HFF-Myc (cell line): ENCODE data around the gene CNTLN.
"Not testable (repeated sequence)": the region's sequence is repeated elsewhere in the genome, so short reads cannot be mapped to it uniquely, and the experiment has no call there.

Experiments used
- DNase-seq: peaks from one replicate; pipeline ENCODE4 v3.0.0-alpha.2; 2011; ENCODE audit warnings: low read depth; ENCODE audit errors: extremely low read depth
- H3K4me3 ChIP-seq: replicated peaks from 2 replicates; pipeline ENCODE4 v1.5.1; 2011; ENCODE audit warnings: low read depth, mild to moderate bottlenecking, control low read depth, low read length
- TF ChIP-seq, protein P1 (sequence below): IDR thresholded peaks from 2 replicates; pipeline ENCODE4 v1.5.1; 2012; ENCODE audit warnings: mild to moderate bottlenecking, low read depth, low read length, control low read depth; ENCODE audit errors: missing control alignments

Gene CNTLN

DNA sequence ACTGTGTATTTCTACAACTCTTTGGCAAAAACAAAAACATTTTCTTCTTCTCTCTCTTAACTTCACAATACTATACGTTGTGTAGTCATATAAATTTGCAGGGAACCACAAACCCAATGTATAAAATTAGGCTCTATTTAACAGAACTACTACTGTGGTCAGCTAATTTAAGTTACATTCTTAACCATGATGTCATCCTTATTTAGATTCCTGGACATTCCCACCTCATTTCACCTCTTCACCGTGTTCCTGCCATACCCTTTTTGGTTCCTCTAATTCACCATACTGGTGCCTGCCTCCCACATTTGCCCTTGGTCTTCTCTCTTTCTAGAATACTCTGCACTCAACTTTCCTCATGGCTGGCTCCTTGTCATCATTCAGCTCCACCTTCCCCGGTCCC is 368.4 kb downstream of the CNTLN start:
- no peak overlapping the region for H3K4me3 ChIP-seq
- TF ChIP-seq, protein P1, sequence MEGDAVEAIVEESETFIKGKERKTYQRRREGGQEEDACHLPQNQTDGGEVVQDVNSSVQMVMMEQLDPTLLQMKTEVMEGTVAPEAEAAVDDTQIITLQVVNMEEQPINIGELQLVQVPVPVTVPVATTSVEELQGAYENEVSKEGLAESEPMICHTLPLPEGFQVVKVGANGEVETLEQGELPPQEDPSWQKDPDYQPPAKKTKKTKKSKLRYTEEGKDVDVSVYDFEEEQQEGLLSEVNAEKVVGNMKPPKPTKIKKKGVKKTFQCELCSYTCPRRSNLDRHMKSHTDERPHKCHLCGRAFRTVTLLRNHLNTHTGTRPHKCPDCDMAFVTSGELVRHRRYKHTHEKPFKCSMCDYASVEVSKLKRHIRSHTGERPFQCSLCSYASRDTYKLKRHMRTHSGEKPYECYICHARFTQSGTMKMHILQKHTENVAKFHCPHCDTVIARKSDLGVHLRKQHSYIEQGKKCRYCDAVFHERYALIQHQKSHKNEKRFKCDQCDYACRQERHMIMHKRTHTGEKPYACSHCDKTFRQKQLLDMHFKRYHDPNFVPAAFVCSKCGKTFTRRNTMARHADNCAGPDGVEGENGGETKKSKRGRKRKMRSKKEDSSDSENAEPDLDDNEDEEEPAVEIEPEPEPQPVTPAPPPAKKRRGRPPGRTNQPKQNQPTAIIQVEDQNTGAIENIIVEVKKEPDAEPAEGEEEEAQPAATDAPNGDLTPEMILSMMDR = no peak
- DNase-seq = no peak

DNA sequence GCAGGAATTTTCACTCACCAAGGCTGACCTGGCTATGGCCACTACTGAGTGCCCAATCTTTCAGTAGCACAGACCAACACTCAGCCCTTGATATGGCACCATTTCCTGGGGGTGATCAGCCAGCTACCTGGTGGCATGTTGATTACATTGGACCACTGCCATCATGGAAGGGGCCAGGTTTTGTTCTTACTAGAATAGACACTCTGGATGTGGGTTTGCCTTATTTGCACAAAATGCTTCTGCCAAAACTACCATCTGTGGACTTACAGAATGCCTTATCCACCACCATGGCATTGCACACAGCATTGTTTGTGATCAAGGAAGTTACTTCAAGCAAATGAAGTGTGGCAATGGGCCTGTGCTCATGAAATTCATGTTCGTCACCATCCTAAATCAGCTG is 374.3 kb downstream of the CNTLN start:
- DNase-seq = no peak
- TF ChIP-seq, protein P1 = no peak
- no peak overlapping the region for H3K4me3 ChIP-seq

DNA sequence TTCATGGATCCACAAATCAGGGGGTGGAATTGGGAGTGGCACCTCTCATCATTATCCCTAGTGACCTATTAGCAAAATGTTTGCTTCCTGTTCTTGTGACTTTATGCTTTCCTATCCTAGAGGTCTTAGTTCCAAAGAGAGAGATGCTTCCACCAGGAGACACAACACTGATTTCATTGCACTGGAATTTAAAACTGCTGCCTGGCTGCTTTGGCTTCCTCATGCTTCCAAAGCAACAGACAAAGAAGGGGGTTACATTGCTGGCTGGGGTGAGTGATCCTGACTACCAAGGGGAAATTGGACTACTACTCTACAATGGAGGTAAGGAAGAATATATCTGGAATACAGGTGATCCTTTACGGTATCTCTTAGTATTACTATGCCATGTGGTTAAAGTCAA is 374.9 kb downstream of the CNTLN start:
- DNase-seq = no peak
- TF ChIP-seq, protein P1 = no peak
- no peak overlapping the region for H3K4me3 ChIP-seq

DNA sequence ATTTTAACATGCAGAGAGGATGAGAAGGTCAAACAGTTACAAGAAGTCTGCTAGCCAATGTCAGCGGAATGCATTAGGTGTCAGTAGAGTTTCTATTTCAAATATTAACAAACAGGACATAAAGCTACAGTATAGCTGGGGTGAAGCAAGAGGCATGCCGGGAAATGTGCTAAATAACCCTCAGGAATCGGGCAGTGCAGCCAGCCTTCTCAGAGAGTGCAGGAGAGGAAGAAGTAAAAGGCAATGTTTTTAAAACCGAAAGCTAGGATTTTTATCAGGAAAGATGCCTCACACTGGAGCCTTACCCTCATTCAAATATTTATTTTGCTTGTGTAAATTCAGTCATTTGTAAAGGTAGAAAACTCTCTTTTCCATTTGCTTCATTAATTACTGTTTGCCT is 384.9 kb downstream of the CNTLN start:
- TF ChIP-seq, protein P1 = no peak
- no peak for DNase-seq

DNA sequence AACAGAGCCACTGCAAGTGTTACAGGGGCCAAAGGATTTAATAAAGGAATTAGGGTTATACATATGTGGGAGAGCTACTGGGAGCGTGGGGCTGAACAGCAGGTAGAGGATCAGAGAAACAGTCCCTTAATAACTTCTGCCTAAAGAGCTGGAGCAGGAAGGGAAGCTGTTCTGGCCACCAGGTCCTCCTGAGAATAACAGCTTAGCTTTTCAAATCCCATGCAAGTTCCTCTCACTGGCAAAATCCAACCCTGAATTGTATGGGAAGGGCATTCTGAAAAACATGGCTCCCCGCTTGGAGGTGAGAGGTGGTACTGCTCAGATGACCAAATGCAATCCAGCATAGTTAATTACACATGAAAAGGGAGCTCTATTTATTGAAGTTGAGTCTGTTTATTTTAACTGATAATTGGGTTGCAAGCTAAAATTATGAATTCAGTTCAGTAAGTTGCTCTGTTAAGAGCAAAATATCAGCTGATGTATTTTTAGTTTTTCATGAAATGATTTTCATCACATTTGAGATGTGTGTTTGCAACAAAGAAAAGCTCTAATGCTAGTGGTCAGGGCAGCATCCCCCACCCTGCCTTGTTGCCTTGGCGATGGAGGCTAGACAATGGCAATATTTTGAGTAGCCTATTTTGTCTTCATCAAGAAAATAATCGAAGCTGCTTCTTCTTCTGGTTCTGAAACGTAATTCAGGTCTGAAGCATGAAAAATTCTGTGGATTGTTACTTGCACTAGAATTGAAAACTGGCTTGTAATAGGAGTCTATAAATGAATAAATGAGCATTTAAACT is 385.6 kb downstream of the CNTLN start:
- TF ChIP-seq, protein P1 = no peak
- DNase-seq = no peak
- H3K4me3 ChIP-seq = no peak overlapping the region

More for the DNA sequence above, 384.9 kb downstream of the CNTLN start:
- no peak overlapping the region for H3K4me3 ChIP-seq

DNA sequence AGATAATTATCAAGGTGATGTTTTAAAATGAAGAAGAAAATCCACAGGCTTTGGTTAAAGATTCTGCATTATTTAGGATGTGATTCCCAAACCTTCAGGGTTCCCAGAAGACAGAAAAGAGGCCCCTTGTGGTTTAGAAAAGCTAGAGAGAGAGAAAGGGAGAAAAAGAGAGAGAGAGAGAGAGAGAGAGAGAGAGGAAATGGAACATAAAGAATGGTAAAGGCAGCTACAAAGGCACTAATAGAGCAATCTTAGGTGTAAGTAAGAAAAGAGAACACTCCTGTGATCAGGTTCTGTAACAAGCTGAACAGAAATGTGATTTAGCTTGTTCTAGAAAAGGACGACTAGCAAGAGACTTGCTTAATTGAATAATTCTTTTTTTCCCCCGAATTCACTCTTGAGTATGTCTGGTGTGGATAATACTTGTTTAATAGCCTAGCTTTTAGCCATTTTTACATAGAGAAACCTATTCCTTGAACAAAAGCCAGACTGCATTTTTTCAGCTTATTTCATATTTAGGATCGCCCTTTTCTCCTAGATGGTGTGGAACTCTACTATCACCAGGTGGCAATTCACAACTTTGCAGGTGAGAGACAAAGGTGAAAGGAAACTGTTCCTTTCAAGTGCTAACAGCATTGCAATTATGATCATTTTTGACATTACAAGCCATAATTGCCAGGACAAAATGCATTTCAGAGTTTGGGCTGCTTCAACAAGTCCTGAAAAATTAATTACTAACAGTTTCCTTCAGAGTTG is 386.4 kb downstream of the CNTLN start:
- DNase-seq = no peak
- no peak overlapping the region for H3K4me3 ChIP-seq
- TF ChIP-seq, protein P1 = no peak

DNA sequence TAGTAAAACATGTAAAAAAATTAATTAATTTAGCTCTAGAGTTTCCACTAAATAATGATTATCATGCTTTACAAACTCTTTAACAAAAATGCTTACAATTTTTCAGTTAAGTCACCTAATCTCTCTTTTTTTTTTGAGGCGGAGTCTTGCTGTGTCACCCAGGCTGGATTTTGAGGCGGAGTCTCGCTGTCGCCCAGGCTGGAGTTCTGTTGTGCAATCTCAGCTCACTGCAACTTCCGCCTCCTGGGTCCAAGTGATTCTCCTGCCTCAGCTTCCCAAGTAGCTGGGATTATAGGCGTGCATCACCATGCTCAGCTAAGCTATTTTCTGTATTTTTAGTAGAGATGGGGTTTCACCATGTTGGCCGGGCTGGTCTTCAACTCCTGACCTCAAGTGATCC is 391.9 kb downstream of the CNTLN start:
- DNase-seq, H3K4me3 ChIP-seq: not testable (repeated sequence)
